ENCODE data around the gene SSTR1.

The SSTR1 gene

GRCh38 chr14:38224338-38224737 lies 16.6 kb downstream of the SSTR1 start:
- in situ Hi-C loops (cut with MboI; ENCODE audit: low pct_unique_long_range_greater_than_20kb, low sequenced_read_pairs): no loop called here
- no peak for DNase-seq

- no peak for DNase-seq
- in situ Hi-C loops (cut with MboI; ENCODE audit: low pct_unique_long_range_greater_than_20kb, low sequenced_read_pairs): no loop called here
These were observed 18.2 kb downstream of the SSTR1 start for GRCh38 chr14:38225946-38226345.

GRCh38 chr14:38226366-38226765 lies 18.7 kb downstream of the SSTR1 start:
- in situ Hi-C loops (cut with MboI; ENCODE audit: low pct_unique_long_range_greater_than_20kb, low sequenced_read_pairs): no loop called here
- DNase-seq: no peak

GRCh38 chr14:38233218-38233617 lies 25.5 kb downstream of the SSTR1 start:
- no peak for DNase-seq
- in situ Hi-C loops (cut with MboI; ENCODE audit: low pct_unique_long_range_greater_than_20kb, low sequenced_read_pairs): no loop called here

- no peak for DNase-seq
- in situ Hi-C loops (cut with MboI; ENCODE audit: low pct_unique_long_range_greater_than_20kb, low sequenced_read_pairs): no loop called here
These were observed 30.6 kb downstream of the SSTR1 start for GRCh38 chr14:38238332-38238731.

- in situ Hi-C loops (cut with MboI; ENCODE audit: low pct_unique_long_range_greater_than_20kb, low sequenced_read_pairs): no loop called here
- DNase-seq: no peak
These were observed 31.2 kb downstream of the SSTR1 start for GRCh38 chr14:38238878-38239277.

GRCh38 chr14:38243696-38244240 lies 36.1 kb downstream of the SSTR1 start:
- in situ Hi-C loops (cut with MboI; ENCODE audit: low pct_unique_long_range_greater_than_20kb, low sequenced_read_pairs): no loop called here
- peak; percentile 45 for DNase-seq

GRCh38 chr14:38248321-38249028 lies 40.8 kb downstream of the SSTR1 start:
- no peak for DNase-seq
- in situ Hi-C loops (cut with MboI; ENCODE audit: low pct_unique_long_range_greater_than_20kb, low sequenced_read_pairs): no loop called here

GRCh38 chr14:38250331-38250730 lies 42.6 kb downstream of the SSTR1 start:
- no peak for DNase-seq
- in situ Hi-C loops (cut with MboI; ENCODE audit: low pct_unique_long_range_greater_than_20kb, low sequenced_read_pairs): no loop called here

- no peak for DNase-seq
These were observed 44.5 kb downstream of the SSTR1 start for GRCh38 chr14:38252066-38252710.

GRCh38 chr14:38253676-38254075 lies 46.0 kb downstream of the SSTR1 start:
- DNase-seq: no peak
- in situ Hi-C loops (cut with MboI; ENCODE audit: low pct_unique_long_range_greater_than_20kb, low sequenced_read_pairs): no loop called here

More at GRCh38 chr14:38252066-38252710, 44.5 kb downstream of the SSTR1 start:
- in situ Hi-C loops (cut with MboI; ENCODE audit: low pct_unique_long_range_greater_than_20kb, low sequenced_read_pairs): no loop called here

- in situ Hi-C loops (cut with MboI; ENCODE audit: low pct_unique_long_range_greater_than_20kb, low sequenced_read_pairs): no loop called here
- DNase-seq: no peak
These were observed 47.1 kb downstream of the SSTR1 start for GRCh38 chr14:38254571-38255407.

- in situ Hi-C loops (cut with MboI; ENCODE audit: low pct_unique_long_range_greater_than_20kb, low sequenced_read_pairs): no loop called here
- no peak for DNase-seq
These were observed 47.6 kb downstream of the SSTR1 start for GRCh38 chr14:38255408-38255672.

GRCh38 chr14:38255673-38256532 lies 48.2 kb downstream of the SSTR1 start, which contains the start of gene CLEC14A:
Gene CLEC14A, minus strand, starts transcription at chr14:38256093. Its CDS starts 71 bp downstream, at chr14:38256022.
- in situ Hi-C loops (cut with MboI; ENCODE audit: low pct_unique_long_range_greater_than_20kb, low sequenced_read_pairs): no loop called here
- no peak for DNase-seq

- no peak for DNase-seq
- in situ Hi-C loops (cut with MboI; ENCODE audit: low pct_unique_long_range_greater_than_20kb, low sequenced_read_pairs): no loop called here
These were observed 48.8 kb downstream of the SSTR1 start for GRCh38 chr14:38256533-38256840.

GRCh38 chr14:38257507-38257906 lies 49.8 kb downstream of the SSTR1 start:
- DNase-seq: no peak
- in situ Hi-C loops (cut with MboI; ENCODE audit: low pct_unique_long_range_greater_than_20kb, low sequenced_read_pairs): no loop called here

GRCh38 chr14:38261620-38262019 lies 53.9 kb downstream of the SSTR1 start:
- in situ Hi-C loops (cut with MboI; ENCODE audit: low pct_unique_long_range_greater_than_20kb, low sequenced_read_pairs): no loop called here
- DNase-seq: no peak

Measured in KBM-7 (cell line).